NCI-H2196 (cell line): ENCODE results near the gene MICAL3.
"Not testable (repeated sequence)": the region's sequence is repeated elsewhere in the genome, so short reads cannot be mapped to it uniquely, and the experiment has no call there.

Experiments
- DNase-seq: peaks from one replicate; lab custom pipeline; 2025; ENCODE audit not compliant: unreplicated experiment; lab: John Stamatoyannopoulos, UW

The MICAL3 gene

GRCh38 chr22:17897426-17897825, 126.9 kb downstream of the MICAL3 start:
- no peak for DNase-seq

DNA sequence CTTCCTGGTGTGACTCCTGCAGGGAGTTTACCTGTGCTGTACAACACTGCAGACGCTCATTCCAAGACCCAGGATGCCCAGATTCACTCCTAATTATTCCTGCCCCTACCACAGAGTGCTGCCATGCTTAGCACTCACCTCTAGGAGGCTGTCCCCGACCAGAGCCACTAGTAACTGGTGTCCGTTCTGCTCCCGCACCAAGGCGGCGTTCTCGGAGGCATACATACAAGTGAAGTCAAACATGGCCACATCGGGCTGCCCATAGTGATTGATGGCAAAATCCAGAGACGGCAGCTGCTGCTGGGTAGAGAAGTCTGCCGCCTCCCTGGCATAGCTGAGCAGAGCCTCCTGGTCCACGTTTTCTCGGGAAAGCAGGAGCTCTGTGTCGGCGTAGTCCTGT, 127.8 kb downstream of the MICAL3 start:
- no peak for DNase-seq

GRCh38 chr22:17893900-17894535, 130.3 kb downstream of the MICAL3 start:
- DNase-seq = no peak

DNA sequence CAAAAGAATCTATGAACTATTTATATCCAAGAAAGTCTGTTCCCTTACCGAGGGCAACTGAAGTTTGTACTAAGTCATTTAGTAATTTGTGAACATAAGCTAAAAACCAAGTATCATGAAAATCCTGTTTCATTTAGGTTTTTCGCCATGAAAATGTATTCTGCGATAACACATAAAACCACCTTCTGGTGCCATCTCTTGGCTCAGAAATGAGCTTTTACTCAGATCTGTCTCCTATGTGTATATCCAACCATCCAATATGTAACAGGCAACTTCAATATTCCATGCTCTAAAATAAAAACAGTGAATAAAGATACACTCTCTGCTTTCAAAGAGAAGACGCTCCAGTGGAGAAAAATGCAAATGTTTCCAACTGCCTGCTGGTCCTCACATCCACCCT, 132.0 kb downstream of the MICAL3 start:
- no peak for DNase-seq

GRCh38 chr22:17891481-17892167, 132.7 kb downstream of the MICAL3 start:
- DNase-seq = peak; percentile 26

DNA sequence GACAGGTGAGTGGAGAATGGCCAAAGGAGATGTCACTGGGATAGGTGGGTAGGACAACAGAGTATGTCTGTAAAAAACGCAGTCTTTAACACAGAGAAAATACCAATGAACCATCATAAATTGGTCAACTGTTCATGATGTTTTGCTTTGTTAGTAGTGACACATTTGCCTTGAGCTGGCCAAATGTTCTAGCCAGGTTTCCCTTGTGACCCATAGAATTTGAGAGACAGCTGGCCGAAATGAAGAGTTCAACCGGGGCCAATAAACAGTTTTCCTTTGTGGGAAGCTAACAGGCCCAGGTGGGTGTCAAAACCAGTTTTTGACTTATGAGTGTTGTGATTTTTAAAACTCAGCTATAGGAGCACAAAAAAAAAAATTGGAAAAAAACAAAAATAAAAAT, 133.5 kb downstream of the MICAL3 start:
- no peak for DNase-seq

- no peak for DNase-seq
Measured at GRCh38 chr22:17890245-17890671, 134.1 kb downstream of the MICAL3 start.

DNA sequence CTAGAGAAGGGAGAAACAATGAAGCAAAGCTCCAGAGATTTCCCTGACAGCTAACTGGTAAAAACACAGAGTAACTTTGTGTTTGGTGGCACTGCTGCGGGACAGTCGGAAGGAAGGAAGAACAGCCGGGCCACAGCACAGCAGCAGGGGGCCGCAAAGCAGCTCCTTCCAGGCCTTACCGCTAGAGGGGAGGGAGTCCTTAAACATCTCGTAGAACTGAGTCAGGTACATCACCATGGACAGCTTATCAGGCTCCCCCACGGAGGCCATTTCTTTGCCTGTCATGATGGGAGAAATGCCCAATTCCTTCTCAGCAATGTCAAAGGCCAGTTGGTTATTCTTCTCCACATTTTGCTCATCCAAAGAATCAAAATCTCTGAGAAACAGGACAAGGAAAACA, 135.5 kb downstream of the MICAL3 start:
- DNase-seq = no peak

GRCh38 chr22:17888439-17888838, 135.9 kb downstream of the MICAL3 start:
- no peak for DNase-seq

DNA sequence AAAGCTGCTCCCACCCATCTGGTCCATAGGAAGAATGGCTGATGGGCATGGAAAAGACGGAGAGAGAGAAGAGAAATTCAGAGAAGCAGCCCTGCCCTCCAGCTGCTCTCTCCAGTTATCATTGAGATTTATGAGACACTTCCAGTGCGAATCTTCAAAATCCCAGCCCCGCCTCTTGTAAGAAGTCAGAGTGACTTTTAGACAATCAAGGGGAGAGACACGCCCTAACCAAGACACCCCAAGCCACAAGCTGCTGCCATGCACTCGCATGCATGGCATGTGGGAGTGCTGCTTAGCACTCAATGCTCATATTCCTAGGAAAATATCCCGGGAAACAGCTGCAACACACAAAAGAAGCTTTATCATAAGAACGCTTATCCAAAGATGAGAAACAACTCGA, 139.5 kb downstream of the MICAL3 start:
- DNase-seq = no peak

GRCh38 chr22:17884084-17884483, 140.3 kb downstream of the MICAL3 start:
- no peak for DNase-seq

GRCh38 chr22:17883356-17883755, 141.0 kb downstream of the MICAL3 start:
- no peak for DNase-seq

GRCh38 chr22:17882727-17883126, 141.6 kb downstream of the MICAL3 start:
- no peak for DNase-seq

GRCh38 chr22:17882162-17882561, 142.2 kb downstream of the MICAL3 start:
- no peak for DNase-seq

GRCh38 chr22:17881366-17881765, 143.0 kb downstream of the MICAL3 start:
- DNase-seq = no peak

DNA sequence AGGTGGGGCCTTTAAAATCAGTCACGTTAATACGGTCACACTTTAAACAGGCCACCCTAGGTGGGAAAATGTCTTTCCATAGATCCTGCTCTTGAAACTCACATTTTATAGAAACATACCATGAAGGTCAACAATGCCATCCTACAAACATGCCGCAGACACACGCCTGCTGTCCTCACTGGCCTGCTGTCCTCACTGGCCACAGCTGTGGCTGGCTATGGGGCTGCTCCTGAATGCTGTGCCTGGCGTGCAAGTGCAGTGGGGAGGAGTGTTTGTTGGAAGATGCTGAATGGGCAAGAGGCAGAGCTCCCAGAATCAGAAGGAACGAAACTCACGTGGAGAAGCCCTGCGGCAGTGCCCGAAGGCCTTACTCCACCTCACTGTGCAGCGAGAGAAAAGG, 143.9 kb downstream of the MICAL3 start:
- no peak for DNase-seq

GRCh38 chr22:17880020-17880419, 144.3 kb downstream of the MICAL3 start:
- no peak for DNase-seq

DNA sequence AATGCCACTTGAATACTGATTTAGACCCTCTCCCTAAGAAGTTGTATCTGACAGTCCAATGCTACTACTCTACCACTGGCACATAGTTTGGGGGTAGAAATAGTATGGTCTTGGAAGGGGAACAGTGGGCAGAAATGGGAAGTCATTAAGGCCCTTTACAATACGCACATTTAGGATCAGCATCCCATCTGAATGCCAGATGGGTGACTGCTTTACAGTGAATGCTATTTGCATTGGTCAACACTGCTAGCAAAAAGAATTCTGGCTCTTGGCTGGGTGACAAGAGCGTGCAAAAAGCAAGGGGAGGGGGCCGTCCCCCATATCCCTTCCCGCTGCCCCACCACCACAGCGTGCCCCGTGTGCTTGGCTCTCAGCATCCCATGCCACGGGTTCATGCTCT, 145.4 kb downstream of the MICAL3 start:
- DNase-seq = no peak

- no peak for DNase-seq
Measured at GRCh38 chr22:17878186-17878694, 146.1 kb downstream of the MICAL3 start.

DNA sequence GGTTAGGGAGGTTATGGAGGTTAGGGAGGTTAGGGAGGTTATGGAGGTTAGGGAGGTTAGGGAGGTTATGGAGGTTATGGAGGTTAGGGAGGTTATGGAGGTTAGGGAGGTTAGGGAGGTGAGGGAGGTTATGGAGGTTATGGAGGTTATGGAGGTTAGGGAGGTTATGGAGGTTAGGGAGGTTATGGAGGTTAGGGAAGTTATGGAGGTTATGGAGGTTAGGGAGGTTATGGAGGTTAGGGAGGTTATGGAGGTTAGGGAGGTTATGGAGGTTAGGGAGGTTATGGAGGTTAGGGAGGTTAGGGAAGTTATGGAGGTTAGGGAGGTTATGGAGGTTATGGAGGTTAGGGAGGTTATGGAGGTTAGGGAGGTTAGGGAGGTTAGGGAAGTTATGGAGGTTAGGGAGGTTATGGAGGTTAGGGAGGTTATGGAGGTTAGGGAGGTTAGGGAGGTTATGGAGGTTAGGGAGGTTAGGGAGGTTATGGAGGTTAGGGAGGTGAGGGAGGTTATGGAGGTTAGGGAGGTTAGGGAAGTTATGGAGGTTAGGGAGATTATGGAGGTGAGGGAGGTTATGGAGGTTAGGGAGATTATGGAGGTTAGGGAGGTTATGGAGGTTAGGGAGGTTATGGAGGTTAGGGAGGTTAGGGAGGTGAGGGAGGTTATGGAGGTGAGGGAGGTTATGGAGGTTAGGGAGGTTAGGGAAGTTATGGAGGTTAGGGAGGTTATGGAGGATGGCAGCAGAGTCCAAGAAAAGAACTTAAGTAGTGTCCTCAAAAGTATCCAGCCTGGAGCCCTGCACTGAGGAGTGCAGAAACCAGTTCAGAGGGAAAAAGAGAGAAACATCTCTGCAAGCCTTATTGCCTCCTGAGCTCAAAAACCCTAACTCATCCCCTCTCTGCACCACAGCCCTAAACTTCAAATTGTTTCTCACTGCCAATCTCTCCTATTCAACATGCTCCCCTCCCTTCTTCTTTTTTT, 147.2 kb downstream of the MICAL3 start:
- not testable (repeated sequence) for DNase-seq

DNA sequence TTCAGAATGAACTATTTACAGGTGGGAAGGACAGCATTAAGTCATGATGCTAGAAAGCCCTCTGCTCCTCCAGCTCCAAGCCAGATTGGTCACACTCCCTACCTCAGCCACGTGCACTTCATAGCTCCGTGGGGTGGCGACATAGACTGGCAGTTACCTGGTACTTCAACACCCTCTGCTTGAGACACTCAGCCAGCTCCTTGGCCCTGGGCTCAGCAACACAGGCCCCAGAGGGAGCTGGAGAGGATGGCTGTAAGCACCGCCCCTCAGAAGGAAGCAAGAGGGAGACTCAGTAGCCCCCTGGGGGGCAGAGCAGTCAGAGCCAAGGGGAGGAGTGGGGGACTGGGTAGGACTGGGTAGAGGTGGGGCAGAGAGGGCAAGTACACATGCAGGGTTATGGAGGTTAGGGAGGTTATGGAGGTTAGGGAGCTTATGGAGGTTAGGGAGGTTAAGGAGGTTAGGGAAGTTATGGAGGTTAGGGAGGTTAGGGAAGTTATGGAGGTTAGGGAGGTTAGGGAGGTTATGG, 148.0 kb downstream of the MICAL3 start:
- no peak for DNase-seq
